GM13977 (cell line): ENCODE data around the gene CHST10.
A peak's percentile ranks its signal among the peaks of the same experiment; 100 is the strongest.

Experiments
- DNase-seq: peaks from one replicate; pipeline ENCODE4 v3.0.0; 2012; ENCODE audit warnings: low spot score
- CTCF ChIP-seq: IDR thresholded peaks from 2 replicates; pipeline ENCODE4 v1.5.1; 2012; ENCODE audit warnings: mild to moderate bottlenecking, control low read depth; ENCODE audit not compliant: insufficient read depth; ENCODE audit errors: extremely low read depth, missing control alignments
- in situ Hi-C: fragments of 300-500 bp; cut with MboI; formaldehyde crosslinking; loops from one replicate; pipeline ENCODE4 v1.12.0; 2022; ENCODE audit warnings: low sequenced_read_pairs, low pct_unique_long_range_greater_than_20kb, mixed read lengths, inconsistent platforms; ENCODE audit not compliant: unreplicated experiment

The CHST10 gene

GRCh38 chr2:100437751-100438150 lies 20.3 kb upstream of the CHST10 start:
- no peak for TF ChIP-seq CTCF
- in situ Hi-C loops, result no loop called here
- DNase-seq, result no peak

- TF ChIP-seq CTCF, result no peak
- in situ Hi-C loops, result no loop called here
Measured at GRCh38 chr2:100429726-100430125, 12.3 kb upstream of the CHST10 start.

GRCh38 chr2:100427627-100428258 lies 10.3 kb upstream of the CHST10 start:
- in situ Hi-C loops, result no loop called here
- DNase-seq, result peak; percentile 67
- peak; percentile 72 for TF ChIP-seq CTCF

More at GRCh38 chr2:100429726-100430125, 12.3 kb upstream of the CHST10 start:
- DNase-seq, result no peak

- DNase-seq, result no peak
- in situ Hi-C loops, result no loop called here
- no peak for TF ChIP-seq CTCF
Measured at GRCh38 chr2:100427111-100427510, 9.6 kb upstream of the CHST10 start.

GRCh38 chr2:100426384-100426720 lies 8.9 kb upstream of the CHST10 start:
- DNase-seq, result no peak
- in situ Hi-C loops, result no loop called here
- TF ChIP-seq CTCF, result no peak

GRCh38 chr2:100425573-100426383 lies 8.3 kb upstream of the CHST10 start:
- no peak for TF ChIP-seq CTCF
- in situ Hi-C loops, result no loop called here
- DNase-seq, result no peak
